ENCODE measurements around the gene ATP6AP1.

ATP6AP1 gene

GRCh38 chrX:154460326-154460725 lies 31.8 kb downstream of the ATP6AP1 start:
- Histone ChIP-seq H3K18ac (ENCODE audit: low read depth in 1 of 2, low read length in 2 of 2) (peak overlapping the region in 1 of 2 experiments; percentile 40), H2AK5ac (ENCODE audit: low read length, severe bottlenecking) (no peak overlapping the region), H4K91ac (ENCODE audit: low read length) (no peak overlapping the region), H3K4ac (ENCODE audit: low read depth in 1 of 2, low read length in 2 of 2) (no peak overlapping the region), H2BK120ac (ENCODE audit: low read depth, low read length) (no peak overlapping the region), H3K9me3 (ENCODE audit: control insufficient read depth, low read length) (no peaks in the 10 kb centered on the region), H3K79me1 (replicated peaks; ENCODE audit: low read length, poor library complexity, severe bottlenecking) (peaks cover 8% of the 10 kb centered on the region), H2AFZ (ENCODE audit: low read depth, low read length) (no peak overlapping the region), H3K14ac (ENCODE audit: low read length in 2 of 2) (no peak overlapping the region), H3K23ac (ENCODE audit: low read length in 2 of 2) (no peak overlapping the region), H3K27me3 (ENCODE audit: control insufficient read depth in 1 of 2, insufficient read depth in 1 of 2, low read length in 2 of 2) (no peaks in the 10 kb centered on the region), H2BK5ac (ENCODE audit: low read depth, low read length, poor library complexity, severe bottlenecking) (no peak overlapping the region), H3K27ac (ENCODE audit: low read length, poor library complexity, severe bottlenecking) (no peak overlapping the region), H3K36me3 (ENCODE audit: control insufficient read depth in 1 of 2, insufficient read depth in 2 of 2, low read depth in 1 of 2, low read length in 2 of 2) (peaks cover 34 to 54% of the 10 kb centered on the region in 2 experiments), H4K8ac (ENCODE audit: low read length) (no peak overlapping the region), H3K4me2 (ENCODE audit: low read length, poor library complexity, severe bottlenecking) (peak overlapping the region; percentile 70), H3K4me1 (ENCODE audit: control insufficient read depth, insufficient read depth, low read depth, low read length) (peaks cover 18% of the 10 kb centered on the region), H3K4me3 (ENCODE audit: insufficient read depth in 1 of 2, low read depth in 1 of 2, low read length in 2 of 2) (peak overlapping the region in 1 of 2 experiments; percentile 83), H2BK15ac (ENCODE audit: low read depth, poor library complexity, severe bottlenecking) (no peak overlapping the region), H2BK12ac (ENCODE audit: low read length in 2 of 2) (no peak overlapping the region), H3K9ac (ENCODE audit: low read length) (no peak overlapping the region)
- WGBS, result 93% methylated on average over 26 of the region's 26 CpGs
- DNase-seq, result no peak

GRCh38 chrX:154462396-154462795 lies 33.9 kb downstream of the ATP6AP1 start:
- Histone ChIP-seq H3K23ac (ENCODE audit: low read length in 2 of 2) (no peak overlapping the region), H4K91ac (ENCODE audit: low read length) (no peak overlapping the region), H2BK5ac (ENCODE audit: low read depth, low read length, poor library complexity, severe bottlenecking) (no peak overlapping the region), H3K27ac (ENCODE audit: low read length, poor library complexity, severe bottlenecking) (no peak overlapping the region), H2AFZ (ENCODE audit: low read depth, low read length) (no peak overlapping the region), H3K4me1 (ENCODE audit: control insufficient read depth, insufficient read depth, low read depth, low read length) (peaks cover 18% of the 10 kb centered on the region), H2BK15ac (ENCODE audit: low read depth, poor library complexity, severe bottlenecking) (no peak overlapping the region), H3K4me3 (ENCODE audit: insufficient read depth in 1 of 2, low read depth in 1 of 2, low read length in 2 of 2) (no peak overlapping the region), H3K9ac (ENCODE audit: low read length) (no peak overlapping the region), H3K14ac (ENCODE audit: low read length in 2 of 2) (no peak overlapping the region), H2AK5ac (ENCODE audit: low read length, severe bottlenecking) (no peak overlapping the region), H3K4me2 (ENCODE audit: low read length, poor library complexity, severe bottlenecking) (no peak overlapping the region), H3K36me3 (ENCODE audit: control insufficient read depth in 1 of 2, insufficient read depth in 2 of 2, low read depth in 1 of 2, low read length in 2 of 2) (peaks cover 47 to 75% of the 10 kb centered on the region in 2 experiments), H3K18ac (ENCODE audit: low read depth in 1 of 2, low read length in 2 of 2) (no peak overlapping the region), H3K9me3 (ENCODE audit: control insufficient read depth, low read length) (no peaks in the 10 kb centered on the region), H2BK12ac (ENCODE audit: low read length in 2 of 2) (no peak overlapping the region), H3K4ac (ENCODE audit: low read depth in 1 of 2, low read length in 2 of 2) (no peak overlapping the region), H4K8ac (ENCODE audit: low read length) (no peak overlapping the region), H2BK120ac (ENCODE audit: low read depth, low read length) (no peak overlapping the region), H3K27me3 (ENCODE audit: control insufficient read depth in 1 of 2, insufficient read depth in 1 of 2, low read length in 2 of 2) (no peaks in the 10 kb centered on the region), H3K79me1 (replicated peaks; ENCODE audit: low read length, poor library complexity, severe bottlenecking) (peaks cover 18% of the 10 kb centered on the region)
- DNase-seq, result no peak
- 95% methylated on average over 6 of the region's 8 CpGs for WGBS

- Histone ChIP-seq H3K4ac (ENCODE audit: low read depth in 1 of 2, low read length in 2 of 2) (no peak overlapping the region), H2BK12ac (ENCODE audit: low read length in 2 of 2) (no peak overlapping the region), H2BK120ac (ENCODE audit: low read depth, low read length) (no peak overlapping the region), H3K9ac (ENCODE audit: low read length) (no peak overlapping the region), H3K23ac (ENCODE audit: low read length in 2 of 2) (no peak overlapping the region), H4K8ac (ENCODE audit: low read length) (no peak overlapping the region), H2AFZ (ENCODE audit: low read depth, low read length) (no peak overlapping the region), H3K79me1 (replicated peaks; ENCODE audit: low read length, poor library complexity, severe bottlenecking) (peaks cover 19% of the 10 kb centered on the region), H3K4me3 (ENCODE audit: insufficient read depth in 1 of 2, low read depth in 1 of 2, low read length in 2 of 2) (no peak overlapping the region), H3K14ac (ENCODE audit: low read length in 2 of 2) (no peak overlapping the region), H2AK5ac (ENCODE audit: low read length, severe bottlenecking) (no peak overlapping the region), H3K36me3 (ENCODE audit: control insufficient read depth in 1 of 2, insufficient read depth in 2 of 2, low read depth in 1 of 2, low read length in 2 of 2) (peaks cover 55 to 88% of the 10 kb centered on the region in 2 experiments), H3K4me1 (ENCODE audit: control insufficient read depth, insufficient read depth, low read depth, low read length) (peaks cover 18% of the 10 kb centered on the region), H3K9me3 (ENCODE audit: control insufficient read depth, low read length) (no peaks in the 10 kb centered on the region), H3K27me3 (ENCODE audit: control insufficient read depth in 1 of 2, insufficient read depth in 1 of 2, low read length in 2 of 2) (no peaks in the 10 kb centered on the region), H3K4me2 (ENCODE audit: low read length, poor library complexity, severe bottlenecking) (no peak overlapping the region), H2BK5ac (ENCODE audit: low read depth, low read length, poor library complexity, severe bottlenecking) (no peak overlapping the region), H4K91ac (ENCODE audit: low read length) (no peak overlapping the region), H3K27ac (ENCODE audit: low read length, poor library complexity, severe bottlenecking) (no peak overlapping the region), H3K18ac (ENCODE audit: low read depth in 1 of 2, low read length in 2 of 2) (no peak overlapping the region), H2BK15ac (ENCODE audit: low read depth, poor library complexity, severe bottlenecking) (no peak overlapping the region)
- DNase-seq, result no peak
- WGBS, result 94% methylated on average over 18 of the region's 36 CpGs
These were observed 35.2 kb downstream of the ATP6AP1 start for GRCh38 chrX:154463611-154464220.

- Histone ChIP-seq H3K18ac (ENCODE audit: low read depth in 1 of 2, low read length in 2 of 2) (no peak overlapping the region), H3K36me3 (ENCODE audit: control insufficient read depth in 1 of 2, insufficient read depth in 2 of 2, low read depth in 1 of 2, low read length in 2 of 2) (peaks cover 63 to 99% of the 10 kb centered on the region in 2 experiments), H2BK120ac (ENCODE audit: low read depth, low read length) (no peak overlapping the region), H3K4me2 (ENCODE audit: low read length, poor library complexity, severe bottlenecking) (no peak overlapping the region), H4K91ac (ENCODE audit: low read length) (no peak overlapping the region), H2AFZ (ENCODE audit: low read depth, low read length) (no peak overlapping the region), H2BK5ac (ENCODE audit: low read depth, low read length, poor library complexity, severe bottlenecking) (no peak overlapping the region), H3K4me1 (ENCODE audit: control insufficient read depth, insufficient read depth, low read depth, low read length) (peaks cover 12% of the 10 kb centered on the region), H4K8ac (ENCODE audit: low read length) (no peak overlapping the region), H2BK12ac (ENCODE audit: low read length in 2 of 2) (no peak overlapping the region), H3K23ac (ENCODE audit: low read length in 2 of 2) (no peak overlapping the region), H3K9me3 (ENCODE audit: control insufficient read depth, low read length) (no peaks in the 10 kb centered on the region), H3K27me3 (ENCODE audit: control insufficient read depth in 1 of 2, insufficient read depth in 1 of 2, low read length in 2 of 2) (no peaks in the 10 kb centered on the region), H2BK15ac (ENCODE audit: low read depth, poor library complexity, severe bottlenecking) (no peak overlapping the region), H3K4me3 (ENCODE audit: insufficient read depth in 1 of 2, low read depth in 1 of 2, low read length in 2 of 2) (no peak overlapping the region), H3K9ac (ENCODE audit: low read length) (no peak overlapping the region), H3K79me1 (replicated peaks; ENCODE audit: low read length, poor library complexity, severe bottlenecking) (peaks cover 20% of the 10 kb centered on the region), H3K4ac (ENCODE audit: low read depth in 1 of 2, low read length in 2 of 2) (no peak overlapping the region), H3K27ac (ENCODE audit: low read length, poor library complexity, severe bottlenecking) (no peak overlapping the region), H3K14ac (ENCODE audit: low read length in 2 of 2) (no peak overlapping the region), H2AK5ac (ENCODE audit: low read length, severe bottlenecking) (no peak overlapping the region)
- 99% methylated on average over 24 of the region's 28 CpGs for WGBS
- no peak for DNase-seq
These were observed 36.4 kb downstream of the ATP6AP1 start for GRCh38 chrX:154464806-154465365.

All from mesenchymal stem cell (in vitro differentiated cells and primary cell).